H1 (cell line): ENCODE results near the gene DLEC1. TPM values are rescaled to one million over a fixed set of nuclear protein-coding genes. Genes with fewer than 3 reads are reported as not detected.
A peak's percentile ranks its signal among the peaks of the same experiment; 100 is the strongest.

Experiments used
- ASH2L ChIP-seq: fragments of 200-600, 300-600 bp; sonication (generic); IDR thresholded peaks from one replicate; pipeline ENCODE4 v1.7.1; 2017; ENCODE audit warnings: low read length
- ATF3 ChIP-seq: IDR thresholded peaks from 2 replicates; pipeline ENCODE4 v1.6.1; 2011; ENCODE audit warnings: low read depth, mild to moderate bottlenecking, low read length; ENCODE audit not compliant: insufficient read depth
- CBX5 ChIP-seq: fragments of 300-800, 300-1000 bp; sonication (generic); IDR thresholded peaks from 2 replicates; pipeline ENCODE4 v1.7.1; 2016; ENCODE audit warnings: antibody characterized with exemption, low read length, low read depth
- CEBPB ChIP-seq: IDR thresholded peaks from 2 replicates; pipeline ENCODE4 v1.6.1; 2012; ENCODE audit warnings: low read depth, low read length
- CREB1 ChIP-seq: IDR thresholded peaks from 2 replicates; pipeline ENCODE4 v1.6.1; 2012; ENCODE audit warnings: inconsistent platforms
- CTBP2 ChIP-seq: IDR thresholded peaks from 2 replicates; pipeline ENCODE4 v1.7.0; 2011; ENCODE audit warnings: borderline replicate concordance, mild to moderate bottlenecking, moderate library complexity, mixed read lengths, low read length; ENCODE audit not compliant: insufficient read depth, insufficient read length
- E2F6 ChIP-seq: IDR thresholded peaks from 2 replicates; pipeline ENCODE4 v1.6.1; 2012; ENCODE audit warnings: inconsistent platforms
- EP300 ChIP-seq, 2 experiments: IDR thresholded peaks; 1 replicate in 1 of 2; 2 replicates in 1 of 2; pipeline ENCODE4 v1.6.1; 2011 to 2012; ENCODE audit warnings: low read depth in 2 of 2, low read length in 2 of 2, mild to moderate bottlenecking in 2 of 2, borderline replicate concordance in 1 of 2, inconsistent platforms in 1 of 2, moderate library complexity in 1 of 2
- JUN ChIP-seq: IDR thresholded peaks from 2 replicates; pipeline ENCODE4 v1.6.1; 2011; ENCODE audit warnings: low read depth, mild to moderate bottlenecking, improper control_type of control experiment, low read length
- KDM4A ChIP-seq: IDR thresholded peaks from one replicate; pipeline ENCODE4 v1.7.1; 2012; ENCODE audit warnings: low read depth, mild to moderate bottlenecking, moderate library complexity, low read length, inconsistent platforms; ENCODE audit not compliant: severe bottlenecking
- PHF8 ChIP-seq: fragments of 200-600 bp; sonication (generic); conservative IDR thresholded peaks from 2 replicates; pipeline ENCODE4 v1.7.1; 2012; ENCODE audit warnings: low read depth, mild to moderate bottlenecking, inconsistent platforms, low read length, moderate library complexity
- POLR2AphosphoS5 ChIP-seq: IDR thresholded peaks from 2 replicates; pipeline ENCODE4 v1.6.1; 2011; ENCODE audit warnings: low read depth, low read length
- RBBP5 ChIP-seq: IDR thresholded peaks from 2 replicates; pipeline ENCODE4 v1.7.1; 2012; ENCODE audit warnings: low read depth, mild to moderate bottlenecking, inconsistent platforms, low read length, moderate library complexity, borderline replicate concordance
- SIN3A ChIP-seq, 2 experiments: IDR thresholded peaks in 1 of 2; conservative IDR thresholded peaks in 1 of 2; 2 replicates each; pipeline ENCODE4 v1.6.1; 2011 to 2012; ENCODE audit warnings: low read length in 2 of 2, improper control_type of control experiment in 1 of 2, low read depth in 1 of 2, mild to moderate bottlenecking in 1 of 2
- SUZ12 ChIP-seq: fragments of 200-600 bp; sonication (generic); IDR thresholded peaks from 2 replicates; pipeline ENCODE4 v1.6.1; 2012; ENCODE audit warnings: mild to moderate bottlenecking, inconsistent platforms, low read length, moderate library complexity, mixed read lengths
- TAF1 ChIP-seq: IDR thresholded peaks from 2 replicates; pipeline ENCODE4 v1.6.1; 2011; ENCODE audit warnings: mild to moderate bottlenecking, low read depth, low read length
- YY1 ChIP-seq: IDR thresholded peaks from 2 replicates; pipeline ENCODE4 v1.6.1; 2011; ENCODE audit warnings: low read depth, mild to moderate bottlenecking, low read length
- polyA plus RNA-seq, 7 experiments: library from polyadenylated mRNA; depleted of rRNA in 3 of 7; stranded (reverse) in 5 of 7; unstranded in 2 of 7; fragments of >200 nt in 5 of 7; fragments of 200-250 nt in 2 of 7; gene quantifications; 1 replicate in 5 of 7; 2 replicates in 1 of 7; 4 replicates in 1 of 7; pipeline versions ENCODE4 v1.2.1 to v1.2.3, GENCODE V29; 2011 to 2013; ENCODE audit warnings: missing spikeins in 2 of 7, mixed read lengths in 2 of 7
- total RNA-seq: library from RNA; stranded (reverse); fragmentation: NEBNext Ultra II Directional; extraction: Animal tissue kit (Norgen Biotek cat#: 25700); gene quantifications from 2 replicates; pipeline ENCODE4 v1.2.1, GENCODE V29; 2021

DLEC1 gene
- total and polyA plus RNA-seq, 2 of the 8 experiments (the other 6 are each of a cell fraction or from before 2014, with no cell fraction given): 0.26 to 0.76 TPM

GRCh38 chr3:38138349-38139190 is 99.6 kb downstream of the DLEC1 start, which contains the start of gene MYD88 (continued):
- TF ChIP-seq CREB1 (0 out of 2 replicates have a peak, but pooled peaks have one; percentile 23), PHF8 (peak; percentile 77), ASH2L (peak; percentile 61), YY1 (0 out of 2 replicates have a peak, but pooled peaks have one; percentile 46), SIN3A (conservative IDR thresholded peaks at IDR 0.05 in 1 of 2, IDR thresholded peaks at IDR 0.05 in 1 of 2; ENCODE audit: low read depth in 1 of 2, low read length in 2 of 2) (peak; percentile 33 to 65; a peak in 1 of 4 replicates), POLR2AphosphoS5 (peak; percentile 60), CEBPB (no peak), ATF3 (no peak), SUZ12 (no peak), RBBP5 (0 out of 2 replicates have a peak, but pooled peaks have one; percentile 15), KDM4A (peak; percentile 92), CTBP2 (no peak), TAF1 (peak; percentile 64), E2F6 (0 out of 2 replicates have a peak, but pooled peaks have one; percentile 31), JUN (no peak), EP300 (IDR thresholded peaks at IDR 0.05; ENCODE audit: borderline replicate concordance in 1 of 2, low read depth in 2 of 2, low read length in 2 of 2) (no peak), CBX5 (no peak)
